Measurements from ENCODE around the gene USP49. TPM values are rescaled to one million over a fixed set of nuclear protein-coding genes. Genes with fewer than 3 reads are reported as not detected.

The USP49 gene
- total RNA-seq, 6 experiments from 2014 or later, result 0.87 to 2.0 (median 1.3) TPM

GRCh38 chr6:41914869-41915530 lies 19.8 kb upstream of the USP49 start:
- ATAC-seq, result peak in 1 of 4 donors; percentile 35
- Histone ChIP-seq H3K27ac (no peak overlapping the region), H3K27me3 (no peaks in the 10 kb centered on the region), H3K36me3 (peaks cover 0 to 20% (median 7%) of the 10 kb centered on the region in 4 donors), H3K4me1 (peaks cover 0 to 18% (median 1%) of the 10 kb centered on the region in 4 donors), H3K4me3 (no peak overlapping the region), H3K9me3 (no peaks in the 10 kb centered on the region)
- no peak for DNase-seq
- WGBS (ENCODE audit: insufficient coverage, low coverage, low lambda C conversion rate, missing lambda C conversion rate), result 100% methylated on average over 4 of the region's 4 CpGs
- TF ChIP-seq CTCF (IDR thresholded peaks at IDR 0.05), result no peak
- no peak for TF ChIP-seq POLR2A (IDR thresholded peaks at IDR 0.05)
- intact Hi-C loops (cut with DNase I), result no loop called here

- ATAC-seq (no peak), DNase-seq (no peak)
- Histone ChIP-seq H3K27me3 (no peaks in the 10 kb centered on the region), H3K9me3 (no peaks in the 10 kb centered on the region), H3K4me1 (peaks cover 0 to 11% (median 0%) of the 10 kb centered on the region in 4 donors), H3K27ac (no peak overlapping the region), H3K4me3 (no peak overlapping the region), H3K36me3 (peaks cover 0 to 21% (median 8%) of the 10 kb centered on the region in 4 donors)
- TF ChIP-seq POLR2A (IDR thresholded peaks at IDR 0.05) (no peak), CTCF (IDR thresholded peaks at IDR 0.05) (no peak)
- no CpG with 5 or more reads among the region's 2 CpGs for WGBS (ENCODE audit: insufficient coverage, low coverage, low lambda C conversion rate, missing lambda C conversion rate)
- intact Hi-C loops (cut with DNase I), result no loop called here
These were observed 19.2 kb upstream of the USP49 start for GRCh38 chr6:41914343-41914742.

GRCh38 chr6:41909727-41910126 lies 14.6 kb upstream of the USP49 start:
- ATAC-seq (no peak), DNase-seq (no peak)
- TF ChIP-seq CTCF (IDR thresholded peaks at IDR 0.05), result no peak
- no peak for TF ChIP-seq POLR2A (IDR thresholded peaks at IDR 0.05)
- no peak overlapping the region for H3K27ac ChIP-seq
- H3K27me3 ChIP-seq, result no peaks in the 10 kb centered on the region
- H3K9me3 ChIP-seq, result no peaks in the 10 kb centered on the region
- H3K4me3 ChIP-seq, result no peak overlapping the region
- peaks cover 0 to 3% (median 0%) of the 10 kb centered on the region in 4 donors for H3K4me1 ChIP-seq
- peaks cover 0 to 43% (median 18%) of the 10 kb centered on the region in 4 donors for H3K36me3 ChIP-seq
- 93% methylated on average over 1 of the region's 1 CpG for whole genome bisulfite sequencing (ENCODE audit: insufficient coverage, low coverage, low lambda C conversion rate, missing lambda C conversion rate)
- intact Hi-C loops (cut with DNase I), result no loop called here

GRCh38 chr6:41901882-41902519 lies 6.8 kb upstream of the USP49 start:
- Histone ChIP-seq H3K27ac (no peak overlapping the region), H3K9me3 (no peaks in the 10 kb centered on the region), H3K36me3 (peaks cover 0 to 15% (median 6%) of the 10 kb centered on the region in 4 donors), H3K4me3 (no peak overlapping the region), H3K4me1 (no peaks in the 10 kb centered on the region), H3K27me3 (no peaks in the 10 kb centered on the region)
- DNase-seq, result no peak
- WGBS (ENCODE audit: insufficient coverage, low coverage, low lambda C conversion rate, missing lambda C conversion rate), result no CpG with 5 or more reads among the region's 1 CpG
- peak in 2 of 4 donors; percentile 22 for ATAC-seq
- TF ChIP-seq CTCF (IDR thresholded peaks at IDR 0.05), result peak in 2 of 4 donors; percentile 13 to 20
- no peak for TF ChIP-seq POLR2A (IDR thresholded peaks at IDR 0.05)
- intact Hi-C loops (cut with DNase I), result no loop called here

All from right lobe of liver (tissue), 6 donors.